Colonic mucosa (tissue), 4 donors: Measurements from ENCODE around the gene NDUFV1. TPM values are rescaled to one million over a fixed set of nuclear protein-coding genes. Genes with fewer than 3 reads are reported as not detected.
A peak's percentile ranks its signal among the peaks of the same experiment; 100 is the strongest.

Source experiments
- DNase-seq: peaks from one replicate; pipeline ENCODE4 v3.0.0-alpha.2; 2020
- H3K27ac ChIP-seq: fragments of 200-600 bp; one replicate; pipeline ENCODE4 v1.8.0; 2021
- H3K27me3 ChIP-seq: fragments of 200-600 bp; one replicate; pipeline ENCODE4 v1.8.0; 2021
- H3K36me3 ChIP-seq: fragments of 200-600 bp; one replicate; pipeline ENCODE4 v1.8.0; 2021
- H3K4me1 ChIP-seq: fragments of 200-600 bp; one replicate; pipeline ENCODE4 v1.8.0; 2021; ENCODE audit warnings: mild to moderate bottlenecking
- H3K4me3 ChIP-seq: fragments of 200-600 bp; one replicate; pipeline ENCODE4 v1.8.0; 2021
- H3K9ac ChIP-seq, 2 donors: one replicate each; pipeline ENCODE4 v1.7.0; 2013; ENCODE audit warnings: control low read depth in 2 of 2, low read depth in 2 of 2, low read length in 2 of 2
- H3K9me3 ChIP-seq: fragments of 200-600 bp; one replicate; pipeline ENCODE4 v1.8.0; 2021
- CTCF ChIP-seq: fragments of 200-600 bp; IDR thresholded peaks from one replicate; pipeline ENCODE4 v1.8.0; 2022; ENCODE audit warnings: antibody characterized with exemption, mild to moderate bottlenecking
- intact Hi-C: fragments of 100-400 bp; cut with DNase I; formaldehyde crosslinking; loops from one replicate; pipeline ENCODE4 v1.14.1; 2022
- total RNA-seq, 2 donors: library from RNA; stranded (reverse); fragmentation: NEBNext Ultra II Directional in 1 of 2; extraction: Animal tissue kit (Norgen Biotek cat#: 25700) in 1 of 2; gene quantifications; one replicate each; pipeline ENCODE4 v1.2.1, GENCODE V29; 2021
- donor health status: healthy.
- donor health status: DM: no; HTN: no; CAD: no.
- donor health status: DM: no; HTN: no; CAD: no.

NDUFV1 gene
- total RNA-seq, 2 donors from 2014 or later: 329 to 361 TPM

- Histone ChIP-seq H3K36me3 (peaks cover 17% of the 10 kb centered on the region), H3K27me3 (no peaks in the 10 kb centered on the region), H3K9me3 (no peaks in the 10 kb centered on the region), H3K27ac (no peak overlapping the region), H3K4me3 (no peak overlapping the region), H3K4me1 (peaks cover 10% of the 10 kb centered on the region), H3K9ac (no peak overlapping the region)
- TF ChIP-seq CTCF: no peak
- intact Hi-C loops: no loop called here
- DNase-seq: no peak
Observed at GRCh38 chr11:67611165-67611564, 4.4 kb downstream of the NDUFV1 start.

- H3K36me3 ChIP-seq: peaks cover 17% of the 10 kb centered on the region
- H3K4me1 ChIP-seq: peaks cover 8% of the 10 kb centered on the region
- intact Hi-C loops: no loop called here
- no peak for TF ChIP-seq CTCF
- H3K9me3 ChIP-seq: no peaks in the 10 kb centered on the region
- no peak overlapping the region for H3K9ac ChIP-seq
- no peak overlapping the region for H3K27ac ChIP-seq
- H3K27me3 ChIP-seq: no peaks in the 10 kb centered on the region
- H3K4me3 ChIP-seq: no peak overlapping the region
- no peak for DNase-seq
Observed at GRCh38 chr11:67611704-67612587, 5.2 kb downstream of the NDUFV1 start.

- Histone ChIP-seq H3K4me3 (no peak overlapping the region), H3K9me3 (no peaks in the 10 kb centered on the region), H3K4me1 (peaks cover 2% of the 10 kb centered on the region), H3K27me3 (no peaks in the 10 kb centered on the region), H3K9ac (no peak overlapping the region), H3K36me3 (peaks cover 17% of the 10 kb centered on the region), H3K27ac (no peak overlapping the region)
- no peak for DNase-seq
- no peak for TF ChIP-seq CTCF
- intact Hi-C loops: no loop called here
Observed at GRCh38 chr11:67612751-67613150, 6.0 kb downstream of the NDUFV1 start.

GRCh38 chr11:67613313-67613959 lies 6.7 kb downstream of the NDUFV1 start:
- intact Hi-C loops: no loop called here
- TF ChIP-seq CTCF: no peak
- peak overlapping the region; percentile 31 for H3K4me3 ChIP-seq
- H3K4me1 ChIP-seq: no peaks in the 10 kb centered on the region
- H3K27ac ChIP-seq: peak overlapping the region; percentile 65
- H3K9ac ChIP-seq: peak overlapping the region in 1 of 2 donors; percentile 78
- H3K36me3 ChIP-seq: peaks cover 17% of the 10 kb centered on the region
- no peaks in the 10 kb centered on the region for H3K27me3 ChIP-seq
- H3K9me3 ChIP-seq: no peaks in the 10 kb centered on the region
- no peak for DNase-seq

GRCh38 chr11:67613960-67614715 lies 7.4 kb downstream of the NDUFV1 start:
- peak; percentile 68 for TF ChIP-seq CTCF

More at GRCh38 chr11:67613960-67614715, 7.4 kb downstream of the NDUFV1 start:
- H3K27me3 ChIP-seq: no peaks in the 10 kb centered on the region
- no peaks in the 10 kb centered on the region for H3K4me1 ChIP-seq
- peaks cover 13% of the 10 kb centered on the region for H3K36me3 ChIP-seq
- H3K9me3 ChIP-seq: no peaks in the 10 kb centered on the region
- peak overlapping the region; percentile 57 to 78 for H3K9ac ChIP-seq
- peak overlapping the region; percentile 65 for H3K27ac ChIP-seq
- H3K4me3 ChIP-seq: peak overlapping the region; percentile 31
- DNase-seq: peak; percentile 66
- intact Hi-C loops: no loop called here
